BLaER1 (cell line): ENCODE data around the gene PTMA.

ENCODE experiments used
- H3K27ac ChIP-seq: shearing (Covaris generic); formaldehyde crosslinking; 2 replicates; pipeline ENCODE4 v1.8.1; 2022
- H3K27me3 ChIP-seq: shearing (Covaris generic); formaldehyde crosslinking; 2 replicates; pipeline ENCODE4 v1.8.1; 2022
- H3K36me3 ChIP-seq: shearing (Covaris generic); formaldehyde crosslinking; 2 replicates; pipeline ENCODE4 v1.8.1; 2022
- H3K4me1 ChIP-seq: shearing (Covaris generic); formaldehyde crosslinking; 2 replicates; pipeline ENCODE4 v1.8.1; 2022
- H3K4me2 ChIP-seq: shearing (Covaris generic); formaldehyde crosslinking; 2 replicates; pipeline ENCODE4 v1.8.1; 2022
- H3K4me3 ChIP-seq: shearing (Covaris generic); formaldehyde crosslinking; 2 replicates; pipeline ENCODE4 v1.8.1; 2022
- H3K9ac ChIP-seq: shearing (Covaris generic); formaldehyde crosslinking; 2 replicates; pipeline ENCODE4 v1.8.1; 2022
- H3K9me3 ChIP-seq: shearing (Covaris generic); formaldehyde crosslinking; 2 replicates; pipeline ENCODE4 v1.8.1; 2022
- H4K20me1 ChIP-seq: shearing (Covaris generic); formaldehyde crosslinking; 2 replicates; pipeline ENCODE4 v1.8.1; 2022
- Cebpa-rat ChIP-seq: shearing (Covaris generic); IDR thresholded peaks from 2 replicates; pipeline ENCODE4 v1.8.1; 2022

PTMA gene

DNA sequence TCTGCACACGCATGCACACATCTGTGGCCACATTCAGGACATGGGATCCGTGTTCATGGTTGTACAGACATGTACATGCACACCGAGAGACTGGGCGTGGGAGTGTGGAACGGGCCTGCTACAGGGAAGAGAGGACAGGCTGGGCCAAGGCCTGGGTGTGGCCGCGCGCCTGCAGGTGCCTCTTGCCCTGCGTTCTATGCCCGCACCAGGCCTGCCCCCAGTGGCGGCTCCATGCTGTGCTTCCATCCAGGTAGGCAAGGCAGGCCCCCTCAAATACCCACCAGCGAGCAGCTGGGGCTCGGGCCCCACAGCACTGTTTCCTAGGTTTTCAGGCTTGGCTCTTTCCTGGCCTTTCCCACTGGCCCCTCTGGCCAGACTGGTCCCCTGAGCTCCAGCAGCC, 15.5 kb upstream of the PTMA start:
- H3K4me3 ChIP-seq: no peak overlapping the region
- H3K4me2 ChIP-seq: peak overlapping the region; percentile 32
- H3K9ac ChIP-seq: peak overlapping the region; percentile 30; the same call in 1 of the 2 replicates
- no peaks in the 10 kb centered on the region for H4K20me1 ChIP-seq
- peaks cover 41% of the 10 kb centered on the region for H3K4me1 ChIP-seq
- no peaks in the 10 kb centered on the region for H3K36me3 ChIP-seq
- H3K27me3 ChIP-seq: no peaks in the 10 kb centered on the region
- no peaks in the 10 kb centered on the region for H3K9me3 ChIP-seq
- peak overlapping the region; percentile 6; the same call in 1 of the 2 replicates for H3K27ac ChIP-seq
- TF ChIP-seq Cebpa-rat: no peak

- no peaks in the 10 kb centered on the region for H4K20me1 ChIP-seq
- H3K27me3 ChIP-seq: no peaks in the 10 kb centered on the region
- peak overlapping the region; percentile 32; the same call in 1 of the 2 replicates for H3K4me2 ChIP-seq
- no peak overlapping the region for H3K27ac ChIP-seq
- H3K36me3 ChIP-seq: no peaks in the 10 kb centered on the region
- H3K4me1 ChIP-seq: peaks cover 30% of the 10 kb centered on the region
- TF ChIP-seq Cebpa-rat: no peak
- no peaks in the 10 kb centered on the region for H3K9me3 ChIP-seq
- no peak overlapping the region for H3K9ac ChIP-seq
- no peak overlapping the region for H3K4me3 ChIP-seq
These were observed 14.4 kb upstream of the PTMA start for GRCh38 chr2:231693956-231694355.

DNA sequence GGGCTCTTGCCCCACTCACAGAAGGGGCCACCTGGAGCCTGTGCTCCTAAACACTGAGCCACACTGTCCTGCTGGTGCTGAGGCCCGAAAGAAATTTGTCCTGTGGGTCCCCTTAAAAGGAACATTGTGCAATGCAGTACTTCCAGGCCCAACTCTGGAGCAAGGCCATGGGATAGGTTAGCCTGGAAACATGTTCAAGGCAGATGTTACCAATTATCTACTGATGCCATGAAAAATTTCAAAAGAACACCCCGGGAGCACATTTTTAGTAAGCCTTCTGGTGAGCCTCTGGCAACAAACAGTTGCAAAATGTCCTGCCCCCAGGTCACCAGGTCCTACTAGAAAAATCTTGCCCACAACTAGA, 12.3 kb upstream of the PTMA start:
- Histone ChIP-seq H3K4me1 (peaks cover 14% of the 10 kb centered on the region), H3K27ac (no peak overlapping the region), H3K4me2 (no peak overlapping the region), H3K9ac (no peak overlapping the region), H3K9me3 (no peaks in the 10 kb centered on the region), H4K20me1 (no peaks in the 10 kb centered on the region), H3K36me3 (no peaks in the 10 kb centered on the region), H3K4me3 (no peak overlapping the region), H3K27me3 (no peaks in the 10 kb centered on the region)
- TF ChIP-seq Cebpa-rat: no peak

DNA sequence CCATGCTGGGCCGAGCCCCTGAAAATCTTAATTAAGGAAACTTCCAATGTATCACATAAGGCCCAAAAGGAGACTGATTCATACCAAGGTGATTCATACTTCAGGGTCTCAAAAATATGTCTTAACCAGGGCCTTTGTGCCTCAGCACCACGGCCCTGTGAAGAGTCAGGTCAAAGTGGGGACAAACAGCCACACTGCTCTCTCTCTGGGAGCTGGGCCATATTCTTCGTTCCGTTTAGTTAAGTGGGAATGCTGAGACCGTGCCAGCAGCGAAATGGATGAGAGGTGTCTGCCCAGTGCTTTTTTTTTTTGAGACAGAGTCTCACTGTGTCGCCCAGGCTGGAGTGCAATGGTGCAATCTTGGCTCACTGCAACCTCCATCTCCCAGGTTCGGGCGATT, 9.3 kb upstream of the PTMA start:
- H3K9me3 ChIP-seq: no peaks in the 10 kb centered on the region
- no peak overlapping the region for H3K4me3 ChIP-seq
- no peaks in the 10 kb centered on the region for H3K27me3 ChIP-seq
- H3K4me1 ChIP-seq: peaks cover 12% of the 10 kb centered on the region; the same call in 1 of the 2 replicates
- no peaks in the 10 kb centered on the region for H3K36me3 ChIP-seq
- no peak for TF ChIP-seq Cebpa-rat
- no peak overlapping the region for H3K27ac ChIP-seq
- H4K20me1 ChIP-seq: no peaks in the 10 kb centered on the region
- H3K9ac ChIP-seq: no peak overlapping the region
- no peak overlapping the region for H3K4me2 ChIP-seq

DNA sequence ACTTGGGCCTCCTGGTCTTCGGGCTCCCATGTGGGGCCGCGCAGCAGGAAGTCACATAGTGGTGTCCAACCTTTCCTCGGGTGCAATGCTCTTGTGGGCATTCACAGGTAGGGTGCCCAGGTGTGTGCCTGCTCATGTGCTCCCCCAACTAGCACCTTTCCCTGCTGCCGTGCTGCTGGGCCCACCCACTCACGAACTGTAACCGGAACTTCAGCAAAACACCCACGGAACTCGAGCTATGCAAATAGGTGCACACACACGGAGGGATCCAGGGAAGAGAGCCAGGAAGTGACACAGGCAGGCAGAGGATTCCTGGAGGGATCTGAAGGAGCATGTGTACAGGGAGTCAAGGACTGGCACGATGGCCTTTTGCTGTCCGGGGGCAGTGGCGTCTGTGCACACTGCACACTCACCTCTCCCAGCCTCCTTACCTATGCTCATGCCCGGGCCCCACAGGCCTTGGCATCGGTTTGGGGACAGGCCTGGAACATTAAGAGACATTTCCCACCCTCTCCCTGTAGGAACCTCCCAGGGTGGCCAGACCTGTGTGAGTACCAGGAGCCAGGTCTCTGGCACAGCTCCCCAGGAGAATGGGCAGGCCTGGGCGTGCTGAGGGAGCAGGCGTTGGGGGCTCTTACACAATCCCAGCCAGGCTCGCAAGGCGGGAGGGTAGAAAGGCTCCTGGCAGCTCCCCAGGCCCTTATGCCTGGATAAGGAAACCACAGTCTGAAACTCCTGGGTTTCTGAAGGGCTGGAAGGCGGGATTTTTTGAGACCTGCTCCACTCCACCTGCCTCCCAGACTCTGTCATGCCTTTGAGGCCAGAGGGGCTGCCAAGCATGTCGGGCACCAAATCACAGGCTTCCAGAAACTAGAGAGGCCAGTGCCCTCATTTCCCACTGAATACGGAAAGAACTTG, 6.6 kb upstream of the PTMA start:
- Histone ChIP-seq H3K4me2 (no peak overlapping the region), H3K9me3 (no peaks in the 10 kb centered on the region), H3K27me3 (no peaks in the 10 kb centered on the region), H3K27ac (peak overlapping the region; percentile 35; the same call in 1 of the 2 replicates), H3K9ac (peak overlapping the region; percentile 34; the same call in 1 of the 2 replicates), H4K20me1 (no peaks in the 10 kb centered on the region), H3K36me3 (no peaks in the 10 kb centered on the region), H3K4me1 (peaks cover 32% of the 10 kb centered on the region), H3K4me3 (no peak overlapping the region)
- no peak for TF ChIP-seq Cebpa-rat

GRCh38 chr2:231704017-231704416, 4.3 kb upstream of the PTMA start:
- Histone ChIP-seq H3K27ac (no peak overlapping the region), H3K9me3 (no peaks in the 10 kb centered on the region), H3K27me3 (no peaks in the 10 kb centered on the region), H4K20me1 (peaks cover 6% of the 10 kb centered on the region), H3K9ac (no peak overlapping the region), H3K4me3 (no peak overlapping the region), H3K36me3 (peaks cover 3% of the 10 kb centered on the region), H3K4me2 (peak overlapping the region; percentile 86; the same call in 1 of the 2 replicates), H3K4me1 (peaks cover 32% of the 10 kb centered on the region)
- no peak for TF ChIP-seq Cebpa-rat

DNA sequence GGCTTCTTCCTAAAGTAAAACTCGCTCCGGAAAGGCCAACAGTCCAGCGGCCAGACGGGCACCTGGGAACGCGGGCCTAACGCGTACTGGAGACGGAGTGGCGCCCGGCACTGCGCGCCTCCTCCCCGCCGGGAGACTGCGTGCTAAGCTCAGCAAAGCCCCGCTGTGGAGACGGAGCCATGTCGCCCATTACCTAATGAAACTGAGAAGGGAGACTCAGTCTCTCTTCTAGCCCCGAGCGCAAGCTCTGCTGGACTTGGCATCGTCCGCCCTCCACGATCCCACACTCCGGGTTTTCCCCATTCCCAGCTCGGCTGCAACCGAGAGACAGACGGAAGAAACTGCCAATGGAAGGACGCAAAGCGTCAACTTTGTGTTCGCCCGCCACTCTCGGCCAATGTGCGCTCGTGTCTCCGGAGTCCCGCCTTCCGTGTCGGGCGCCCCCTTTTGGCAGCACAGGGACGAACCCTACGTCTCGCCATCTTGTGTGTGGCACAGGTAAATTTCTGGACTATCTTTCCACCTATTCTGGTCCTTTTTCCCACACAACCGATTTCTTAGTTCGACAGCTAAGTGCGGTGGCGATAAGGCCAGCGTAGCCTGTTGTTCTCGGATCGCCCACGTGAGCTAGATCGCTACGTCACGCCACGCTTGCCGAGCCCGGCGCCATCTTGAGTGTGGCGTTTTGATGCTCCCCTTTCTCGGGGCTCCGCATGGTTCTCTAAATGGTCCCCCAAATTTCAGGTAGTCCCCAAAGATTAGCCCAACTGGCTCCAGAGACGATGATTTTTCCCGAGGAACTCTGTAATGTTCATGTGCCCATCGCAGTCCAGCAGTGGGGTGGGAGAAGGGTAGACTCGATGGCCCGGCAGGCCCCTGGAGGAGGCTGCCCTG, 1.3 kb upstream of the PTMA start:
- Histone ChIP-seq H3K4me1 (peaks cover 31% of the 10 kb centered on the region), H4K20me1 (peaks cover 36% of the 10 kb centered on the region), H3K9me3 (no peaks in the 10 kb centered on the region), H3K4me3 (peak overlapping the region; percentile 84), H3K36me3 (peaks cover 32% of the 10 kb centered on the region), H3K27me3 (no peaks in the 10 kb centered on the region), H3K4me2 (peak overlapping the region; percentile 86), H3K27ac (peak overlapping the region; percentile 100), H3K9ac (peak overlapping the region; percentile 100)
- no peak for TF ChIP-seq Cebpa-rat

DNA sequence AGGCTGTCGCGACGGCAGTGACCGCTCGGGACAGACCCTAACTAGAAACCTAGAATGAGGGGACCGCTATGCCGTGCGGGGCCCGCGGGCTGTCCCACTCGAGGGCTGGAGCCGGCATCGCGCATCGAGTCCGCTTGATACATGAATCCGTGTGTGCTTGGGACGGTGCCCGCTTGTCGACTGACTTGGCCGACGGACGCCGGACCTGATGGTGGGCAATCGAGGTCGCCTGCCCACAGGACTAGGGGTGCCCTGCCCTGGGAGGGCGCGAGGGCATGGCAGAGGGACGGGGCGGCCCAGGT, 749 bp upstream of the PTMA start:
- Histone ChIP-seq H3K36me3 (peaks cover 38% of the 10 kb centered on the region), H3K4me1 (peaks cover 35% of the 10 kb centered on the region), H3K9ac (peak overlapping the region; percentile 100), H4K20me1 (peaks cover 42% of the 10 kb centered on the region), H3K27me3 (no peaks in the 10 kb centered on the region), H3K27ac (peak overlapping the region; percentile 100), H3K4me2 (peak overlapping the region; percentile 86), H3K9me3 (no peaks in the 10 kb centered on the region), H3K4me3 (peak overlapping the region; percentile 84)
- TF ChIP-seq Cebpa-rat: no peak

- no peak for TF ChIP-seq Cebpa-rat
- H3K9me3 ChIP-seq: no peaks in the 10 kb centered on the region
- peaks cover 49% of the 10 kb centered on the region for H3K36me3 ChIP-seq
- peak overlapping the region; percentile 100 for H3K4me2 ChIP-seq
- peaks cover 41% of the 10 kb centered on the region for H3K4me1 ChIP-seq
- peak overlapping the region; percentile 100 for H3K9ac ChIP-seq
- H3K4me3 ChIP-seq: peak overlapping the region; percentile 100
- H3K27ac ChIP-seq: peak overlapping the region; percentile 100
- H3K27me3 ChIP-seq: no peaks in the 10 kb centered on the region
- peaks cover 56% of the 10 kb centered on the region for H4K20me1 ChIP-seq
These were observed 679 bp downstream of the PTMA start for GRCh38 chr2:231708773-231709635.
